CD8-positive, alpha-beta memory T cell (primary cell): ENCODE data around the gene NR1H4. TPM values are rescaled to one million over a fixed set of nuclear protein-coding genes. Genes with fewer than 3 reads are reported as not detected.
"Not testable (repeated sequence)": the region's sequence is repeated elsewhere in the genome, so short reads cannot be mapped to it uniquely, and the experiment has no call there.

Source experiments
- CTCF ChIA-PET: fragments of 350-600 bp; sonication (Branson Sonifier 250); formaldehyde crosslinking; loops from one replicate; lab custom pipeline; 2021; ENCODE audit warnings: antibody characterized with exemption; lab: Charles Lee
- POLR2A ChIA-PET: fragments of 350-600 bp; sonication (Branson Sonifier 250); formaldehyde crosslinking; loops from one replicate; lab custom pipeline; 2021; ENCODE audit warnings: antibody characterized with exemption; lab: Charles Lee
- DNase-seq, 5 donors: peaks; one replicate each; pipeline versions ENCODE4 v3.0.0 to v3.0.0-alpha.2; 2020 to 2022; ENCODE audit warnings: mixed read lengths in 1 of 5
- H3K27ac ChIP-seq: one replicate; pipeline ENCODE4 v1.7.0; 2013; ENCODE audit warnings: low read depth, mild to moderate bottlenecking, low read length, moderate library complexity
- H3K27me3 ChIP-seq: 2 replicates; pipeline ENCODE4 v1.7.0; 2013; ENCODE audit warnings: low read length, mild to moderate bottlenecking; ENCODE audit not compliant: insufficient read depth, poor library complexity, severe bottlenecking
- H3K36me3 ChIP-seq: 2 replicates; pipeline ENCODE4 v1.7.0; 2013; ENCODE audit warnings: mild to moderate bottlenecking, low read length, moderate library complexity; ENCODE audit not compliant: insufficient read depth
- H3K4me1 ChIP-seq: 2 replicates; pipeline ENCODE4 v1.7.0; 2013; ENCODE audit warnings: mild to moderate bottlenecking, low read length, moderate library complexity; ENCODE audit not compliant: insufficient read depth
- H3K4me3 ChIP-seq: 2 replicates; pipeline ENCODE4 v1.7.0; 2013; ENCODE audit warnings: mild to moderate bottlenecking, low read length
- H3K9me3 ChIP-seq: 2 replicates; pipeline ENCODE4 v1.7.0; 2013; ENCODE audit warnings: mild to moderate bottlenecking, low read length
- H3K27ac Mint-ChIP-seq, 8 donors: one replicate each; pipeline ENCODE4 v1.8.0; 2020 to 2021; ENCODE audit warnings: mixed read lengths in 8 of 8, mild to moderate bottlenecking in 6 of 8, inconsistent platforms in 3 of 8, moderate library complexity in 3 of 8
- H3K27me3 Mint-ChIP-seq, 2 donors: one replicate each; pipeline ENCODE4 v1.8.0; 2020 to 2021; ENCODE audit warnings: mixed read lengths in 2 of 2, mild to moderate bottlenecking in 1 of 2, moderate library complexity in 1 of 2
- H3K36me3 Mint-ChIP-seq, 3 donors: one replicate each; pipeline ENCODE4 v1.8.0; 2020 to 2021; ENCODE audit warnings: mixed read lengths in 3 of 3, inconsistent platforms in 1 of 3, mild to moderate bottlenecking in 1 of 3
- H3K4me1 Mint-ChIP-seq, 3 donors: one replicate each; pipeline ENCODE4 v1.8.0; 2020 to 2021; ENCODE audit warnings: mixed read lengths in 3 of 3, inconsistent platforms in 1 of 3, mild to moderate bottlenecking in 1 of 3
- H3K4me3 Mint-ChIP-seq, 7 donors: one replicate each; pipeline ENCODE4 v1.8.0; 2020 to 2021; ENCODE audit warnings: mixed read lengths in 7 of 7, mild to moderate bottlenecking in 6 of 7, moderate library complexity in 4 of 7, inconsistent platforms in 2 of 7
- H3K9me3 Mint-ChIP-seq, 5 donors: one replicate each; pipeline ENCODE4 v1.8.0; 2020 to 2022; ENCODE audit warnings: mixed read lengths in 5 of 5, mild to moderate bottlenecking in 3 of 5, moderate library complexity in 2 of 5, inconsistent platforms in 1 of 5
- polyA plus RNA-seq: library from polyadenylated mRNA; unstranded; fragments of 300-500 nt; fragmentation: Illumina TruSeq; gene quantifications from one replicate; pipeline ENCODE4 v1.2.3, GENCODE V29; 2021
- total RNA-seq, 2 experiments: library from RNA; stranded (reverse); gene quantifications; one replicate each; pipeline ENCODE4 v1.2.3, GENCODE V29; 2021

Gene NR1H4
- total RNA-seq (not detected), polyA plus RNA-seq (not detected)

GRCh38 chr12:100473716-100474150 lies at the start of gene NR1H4:
Gene NR1H4 (plus strand): TSS chr12:100473866. CDS start chr12:100493324, 19,458 bp downstream.
- Histone ChIP-seq H3K9me3 (no peaks in the 10 kb centered on the region), H3K27me3 (no peaks in the 10 kb centered on the region), H3K4me3 (no peak within 1 kb of the TSS), H3K36me3 (no peaks in the 10 kb centered on the region), H3K27ac (no peak within 1 kb of the TSS), H3K4me1 (no peaks in the 10 kb centered on the region)
- DNase-seq = no peak
- CTCF ChIA-PET = no interaction called here
- Mint-ChIP-seq H3K4me1 (no peaks in the 10 kb centered on the region), H3K9me3 (no peaks in the 10 kb centered on the region), H3K27ac (peak within 1 kb of the TSS in 1 of 8 donors; percentile 78), H3K4me3 (no peak within 1 kb of the TSS), H3K27me3 (peaks cover 7 to 9% of the 10 kb centered on the region in 2 donors), H3K36me3 (no peaks in the 10 kb centered on the region)
- POLR2A ChIA-PET = no interaction called here

DNA sequence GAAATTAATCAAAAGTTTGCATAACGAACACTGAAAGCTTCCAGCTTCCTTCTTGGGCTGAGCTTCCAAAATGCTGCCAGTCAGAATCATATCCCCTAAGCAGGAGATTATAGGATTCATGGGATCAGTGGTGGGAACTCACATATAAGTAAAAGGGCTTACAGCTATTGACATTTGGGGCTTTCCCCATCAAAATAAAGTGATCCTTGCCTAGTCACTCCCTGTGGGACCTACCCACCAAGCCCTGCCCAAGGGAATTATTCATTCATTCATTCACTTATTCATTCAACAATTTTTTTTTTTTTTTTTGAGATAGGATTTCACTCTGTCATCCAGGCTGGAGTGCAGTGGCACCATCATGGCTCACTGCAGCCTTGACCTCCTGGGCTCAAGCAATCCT lies 47.5 kb upstream of the NR1H4 start:
- CTCF ChIA-PET = no interaction called here
- H3K9me3 ChIP-seq = no peaks in the 10 kb centered on the region
- POLR2A ChIA-PET = no interaction called here
- Mint-ChIP-seq H3K4me1 (no peaks in the 10 kb centered on the region), H3K4me3 (no peak overlapping the region), H3K36me3 (peaks cover 0 to 2% (median 0%) of the 10 kb centered on the region in 3 donors), H3K27me3 (peaks cover 5 to 16% of the 10 kb centered on the region in 2 donors), H3K9me3 (peaks cover 0 to 11% (median 7%) of the 10 kb centered on the region in 5 donors), H3K27ac (peak overlapping the region in 1 of 8 donors; percentile 54)
- no peak overlapping the region for H3K4me3 ChIP-seq
- H3K27ac ChIP-seq = no peak overlapping the region
- no peak for DNase-seq
- H3K4me1 ChIP-seq = no peaks in the 10 kb centered on the region
- H3K36me3 ChIP-seq = no peaks in the 10 kb centered on the region
- H3K27me3 ChIP-seq = no peaks in the 10 kb centered on the region

DNA sequence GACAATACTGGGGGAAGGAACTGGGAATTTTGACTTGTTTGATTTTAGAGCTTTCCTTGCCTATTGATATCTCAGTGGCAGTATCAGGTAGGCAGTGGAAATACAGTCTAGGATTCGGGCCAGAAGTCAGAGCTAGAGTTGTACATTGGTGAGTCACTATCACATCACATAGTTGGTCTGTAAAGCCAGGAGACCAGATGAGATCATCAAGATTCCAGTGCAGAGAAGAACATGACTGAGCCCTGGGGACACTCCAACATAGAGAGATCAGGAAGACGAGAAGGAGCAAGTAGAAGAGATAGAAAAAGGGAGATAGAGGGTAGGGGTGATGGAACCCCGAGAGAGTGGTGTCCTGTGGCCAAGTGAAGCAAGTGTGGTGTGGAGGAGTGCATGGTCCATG lies 46.6 kb upstream of the NR1H4 start:
- ChIA-PET CTCF (no interaction called here), POLR2A (no interaction called here)
- H3K9me3 Mint-ChIP-seq = peaks cover 0 to 11% (median 7%) of the 10 kb centered on the region in 5 donors
- H3K27me3 ChIP-seq = no peaks in the 10 kb centered on the region
- H3K4me1 Mint-ChIP-seq = no peaks in the 10 kb centered on the region
- no peaks in the 10 kb centered on the region for H3K4me1 ChIP-seq
- H3K36me3 ChIP-seq = no peaks in the 10 kb centered on the region
- no peak overlapping the region for H3K4me3 Mint-ChIP-seq
- H3K27ac ChIP-seq = no peak overlapping the region
- H3K27ac Mint-ChIP-seq = peak overlapping the region in 1 of 8 donors; percentile 10
- peaks cover 5 to 16% of the 10 kb centered on the region in 2 donors for H3K27me3 Mint-ChIP-seq
- DNase-seq = no peak
- no peak overlapping the region for H3K4me3 ChIP-seq
- H3K9me3 ChIP-seq = no peaks in the 10 kb centered on the region
- peaks cover 0 to 2% (median 0%) of the 10 kb centered on the region in 3 donors for H3K36me3 Mint-ChIP-seq

GRCh38 chr12:100430251-100430650 lies 43.4 kb upstream of the NR1H4 start:
- DNase-seq, H3K36me3 Mint-ChIP-seq, H3K4me1 Mint-ChIP-seq, H3K27me3 ChIP-seq, H3K9me3 ChIP-seq, H3K36me3 ChIP-seq, CTCF ChIA-PET, POLR2A ChIA-PET, H3K4me3 ChIP-seq, H3K4me1 ChIP-seq, H3K27ac Mint-ChIP-seq, H3K27ac ChIP-seq, H3K4me3 Mint-ChIP-seq, H3K9me3 Mint-ChIP-seq: not testable (repeated sequence)
- H3K27me3 Mint-ChIP-seq = peaks cover 7 to 11% of the 10 kb centered on the region in 2 donors

DNA sequence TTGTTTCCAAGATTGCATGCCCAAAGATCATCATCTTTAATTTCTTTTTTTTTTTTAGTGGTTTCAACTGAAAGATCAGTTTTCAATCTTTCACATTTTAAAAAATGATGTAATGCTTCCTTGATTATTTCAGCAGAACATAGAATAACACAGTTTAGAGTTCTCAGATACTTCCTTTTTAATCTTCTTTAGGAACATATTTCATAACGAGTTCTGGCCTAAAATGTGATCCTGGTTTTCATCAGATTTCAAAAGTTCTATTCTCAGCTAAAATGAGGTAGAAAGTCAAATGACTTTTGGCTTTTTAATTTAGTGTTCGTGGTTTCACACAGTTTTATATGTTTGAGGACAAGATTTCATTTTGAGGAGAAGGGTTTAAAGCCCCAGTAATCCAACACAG lies 40.0 kb upstream of the NR1H4 start:
- no peaks in the 10 kb centered on the region for H3K4me1 Mint-ChIP-seq

GRCh38 chr12:100434177-100434576 lies 39.5 kb upstream of the NR1H4 start:
- Mint-ChIP-seq H3K4me1 (no peaks in the 10 kb centered on the region), H3K9me3 (peaks cover 0 to 3% (median 0%) of the 10 kb centered on the region in 5 donors), H3K27me3 (peaks cover 0 to 4% of the 10 kb centered on the region in 2 donors), H3K27ac (no peak overlapping the region), H3K36me3 (no peaks in the 10 kb centered on the region), H3K4me3 (no peak overlapping the region)
- H3K9me3 ChIP-seq = no peaks in the 10 kb centered on the region
- no peaks in the 10 kb centered on the region for H3K27me3 ChIP-seq
- DNase-seq = no peak
- no peak overlapping the region for H3K27ac ChIP-seq
- no peaks in the 10 kb centered on the region for H3K36me3 ChIP-seq
- H3K4me1 ChIP-seq = no peaks in the 10 kb centered on the region
- ChIA-PET POLR2A (no interaction called here), CTCF (no interaction called here)
- no peak overlapping the region for H3K4me3 ChIP-seq

More for the DNA sequence above, 40.0 kb upstream of the NR1H4 start:
- H3K27ac ChIP-seq = no peak overlapping the region
- no peaks in the 10 kb centered on the region for H3K27me3 ChIP-seq
- no peak overlapping the region for H3K4me3 ChIP-seq
- no peaks in the 10 kb centered on the region for H3K36me3 ChIP-seq
- POLR2A ChIA-PET = no interaction called here
- peaks cover 0 to 6% of the 10 kb centered on the region in 2 donors for H3K27me3 Mint-ChIP-seq
- H3K9me3 ChIP-seq = no peaks in the 10 kb centered on the region
- H3K4me3 Mint-ChIP-seq = no peak overlapping the region
- H3K9me3 Mint-ChIP-seq = peaks cover 0 to 7% (median 0%) of the 10 kb centered on the region in 5 donors
- H3K27ac Mint-ChIP-seq = no peak overlapping the region
- DNase-seq = no peak
- H3K36me3 Mint-ChIP-seq = no peaks in the 10 kb centered on the region
- CTCF ChIA-PET = no interaction called here
- no peaks in the 10 kb centered on the region for H3K4me1 ChIP-seq

DNA sequence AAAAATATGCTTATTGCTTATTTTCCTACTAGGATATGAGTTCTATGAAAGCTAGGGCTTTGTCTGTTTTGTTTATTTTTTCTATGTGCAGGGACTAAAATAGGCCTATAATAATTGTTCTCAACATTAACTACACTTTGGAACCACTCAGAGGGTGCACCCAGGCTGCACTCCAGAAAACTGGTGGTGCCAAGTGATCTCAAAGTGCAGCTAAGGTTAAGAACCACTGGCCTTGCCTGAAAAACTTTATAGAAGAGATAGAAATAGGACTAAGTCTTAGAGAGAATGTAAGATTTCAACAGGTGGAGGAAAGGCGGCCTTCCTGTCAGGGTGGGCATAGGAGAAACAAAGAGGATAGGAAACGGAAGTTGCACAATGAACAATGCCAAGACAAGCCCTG lies 37.7 kb upstream of the NR1H4 start:
- POLR2A ChIA-PET = no interaction called here
- no peaks in the 10 kb centered on the region for H3K36me3 Mint-ChIP-seq
- H3K4me3 Mint-ChIP-seq = no peak overlapping the region

GRCh38 chr12:100437038-100437841 lies 36.4 kb upstream of the NR1H4 start:
- CTCF ChIA-PET = no interaction called here
- H3K4me3 Mint-ChIP-seq = no peak overlapping the region

More for the DNA sequence above, 37.7 kb upstream of the NR1H4 start:
- no peak for DNase-seq
- H3K27ac Mint-ChIP-seq = no peak overlapping the region
- no peaks in the 10 kb centered on the region for H3K9me3 ChIP-seq
- CTCF ChIA-PET = interaction anchor here (0.7 kb wide), 1 partner anchor 393 kb away, joined by 3 read pairs; no protein-coding TSS in a partner anchor
- H3K36me3 ChIP-seq = no peaks in the 10 kb centered on the region
- H3K27me3 Mint-ChIP-seq = peaks cover 0 to 2% of the 10 kb centered on the region in 2 donors
- H3K27me3 ChIP-seq = no peaks in the 10 kb centered on the region
- no peak overlapping the region for H3K27ac ChIP-seq
- H3K4me3 ChIP-seq = no peak overlapping the region
- H3K4me1 ChIP-seq = no peaks in the 10 kb centered on the region
- H3K9me3 Mint-ChIP-seq = peaks cover 0 to 2% (median 0%) of the 10 kb centered on the region in 5 donors
- no peaks in the 10 kb centered on the region for H3K4me1 Mint-ChIP-seq

More at GRCh38 chr12:100437038-100437841, 36.4 kb upstream of the NR1H4 start:
- no peaks in the 10 kb centered on the region for H3K27me3 ChIP-seq
- no peaks in the 10 kb centered on the region for H3K36me3 ChIP-seq
- H3K27me3 Mint-ChIP-seq = peaks cover 0 to 4% of the 10 kb centered on the region in 2 donors
- POLR2A ChIA-PET = no interaction called here
- H3K36me3 Mint-ChIP-seq = no peaks in the 10 kb centered on the region
- no peaks in the 10 kb centered on the region for H3K4me1 Mint-ChIP-seq
- H3K27ac Mint-ChIP-seq = no peak overlapping the region
- H3K4me3 ChIP-seq = no peak overlapping the region
- H3K9me3 Mint-ChIP-seq = peaks cover 0 to 2% (median 0%) of the 10 kb centered on the region in 5 donors
- no peak overlapping the region for H3K27ac ChIP-seq
- H3K4me1 ChIP-seq = no peaks in the 10 kb centered on the region
- H3K9me3 ChIP-seq = no peaks in the 10 kb centered on the region
- no peak for DNase-seq
